HuH-7 (cell line): ENCODE measurements around the gene SDCCAG8.
"Not testable (repeated sequence)": the region's sequence is repeated elsewhere in the genome, so short reads cannot be mapped to it uniquely, and the experiment has no call there.

Experiments
- DNase-seq: peaks from one replicate; pipeline ENCODE4 v3.0.0; 2011; ENCODE audit warnings: low spot score

SDCCAG8 gene

DNA sequence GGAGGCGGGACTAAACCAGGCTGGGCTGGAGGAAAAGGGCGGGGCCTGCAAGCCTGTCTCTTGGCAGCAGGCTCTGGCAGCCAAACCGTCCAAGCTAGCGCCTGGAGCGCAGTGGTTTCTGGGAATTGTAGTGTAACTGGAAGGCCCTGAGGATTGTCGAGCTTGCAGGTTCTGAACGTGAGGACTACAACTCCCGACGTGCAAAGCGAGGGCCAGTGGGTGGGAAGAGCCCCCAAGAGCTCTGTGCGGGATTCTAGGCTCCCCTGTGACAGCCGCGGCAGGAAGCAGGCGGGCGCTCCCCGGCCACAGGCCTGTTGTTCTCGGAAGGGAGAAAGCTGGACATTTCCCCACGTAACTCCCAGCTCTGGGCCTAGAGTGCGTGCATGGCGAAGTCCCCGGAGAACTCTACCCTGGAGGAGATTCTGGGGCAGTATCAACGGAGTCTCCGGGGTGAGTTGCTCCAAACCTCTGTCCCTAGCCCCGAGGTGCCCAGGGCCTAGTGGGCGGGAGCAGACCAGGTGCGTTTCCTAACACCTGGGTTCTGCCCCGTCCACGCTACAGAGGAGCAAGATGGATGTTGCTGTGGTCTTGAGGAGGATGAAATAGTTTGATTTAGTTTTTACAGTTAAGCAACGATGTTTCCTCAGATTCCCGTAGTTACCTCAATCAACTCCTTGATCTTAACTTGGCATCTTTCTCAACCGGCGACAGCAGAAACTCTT is at the start of gene SDCCAG8:
Gene SDCCAG8 (plus strand): TSS at position 251 of the 722 bp plus-strand sequence. CDS start 133 bp downstream, at position 384.
- DNase-seq: peak; percentile 85

DNA sequence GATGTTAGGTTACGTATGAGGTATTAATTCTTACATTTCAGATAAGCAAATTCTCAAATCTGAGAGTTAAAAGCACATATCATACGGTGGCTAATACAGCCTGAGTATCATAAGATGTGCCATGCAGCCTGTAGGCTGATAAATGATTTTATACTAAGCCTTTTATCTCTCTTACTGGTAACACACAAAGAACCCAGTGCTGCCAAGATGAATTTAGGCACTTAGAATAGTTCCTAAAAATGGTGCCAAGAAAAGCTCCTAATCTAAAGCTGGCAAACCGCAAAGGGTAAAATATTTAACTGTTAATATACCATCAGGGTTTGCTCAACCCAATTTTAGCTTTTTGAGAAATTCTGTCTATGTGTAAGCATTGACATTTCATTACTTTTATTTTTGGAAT is 43.9 kb upstream of the SDCCAG8 start:
- not testable (repeated sequence) for DNase-seq

DNA sequence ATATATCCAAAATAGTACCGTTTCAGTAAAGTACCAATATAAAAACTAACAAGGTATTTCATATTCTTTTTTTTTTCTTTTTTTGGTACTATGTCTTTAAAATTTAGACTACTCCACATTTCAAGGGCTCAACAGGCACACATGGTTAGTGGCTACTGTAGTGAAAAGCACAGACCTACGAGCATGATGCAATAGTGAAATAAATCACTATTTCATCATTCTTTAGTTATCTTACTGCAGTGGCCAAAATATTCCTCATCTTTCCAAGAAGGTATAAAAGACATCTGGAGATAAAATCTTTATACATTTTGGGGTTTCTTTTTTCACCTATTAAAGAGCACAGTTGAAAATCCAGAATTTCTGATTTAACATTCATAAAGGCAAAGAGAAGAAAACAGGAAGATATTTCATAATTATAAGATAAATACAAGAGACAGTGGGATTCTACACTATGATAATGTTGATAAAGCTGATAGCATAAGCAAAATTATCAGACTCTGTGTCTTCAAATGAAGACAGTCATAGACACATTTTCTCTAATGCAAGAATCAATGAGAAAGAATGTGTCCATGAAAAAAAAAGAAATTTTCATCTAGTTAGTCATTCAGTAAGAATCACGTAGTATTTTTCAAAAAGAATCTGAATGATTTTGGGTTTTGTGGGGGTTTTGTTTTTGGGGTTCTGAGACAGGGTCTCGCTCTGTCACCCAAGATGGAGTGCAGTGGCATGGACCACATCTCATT is 42.6 kb upstream of the SDCCAG8 start:
- DNase-seq: peak; percentile 11

DNA sequence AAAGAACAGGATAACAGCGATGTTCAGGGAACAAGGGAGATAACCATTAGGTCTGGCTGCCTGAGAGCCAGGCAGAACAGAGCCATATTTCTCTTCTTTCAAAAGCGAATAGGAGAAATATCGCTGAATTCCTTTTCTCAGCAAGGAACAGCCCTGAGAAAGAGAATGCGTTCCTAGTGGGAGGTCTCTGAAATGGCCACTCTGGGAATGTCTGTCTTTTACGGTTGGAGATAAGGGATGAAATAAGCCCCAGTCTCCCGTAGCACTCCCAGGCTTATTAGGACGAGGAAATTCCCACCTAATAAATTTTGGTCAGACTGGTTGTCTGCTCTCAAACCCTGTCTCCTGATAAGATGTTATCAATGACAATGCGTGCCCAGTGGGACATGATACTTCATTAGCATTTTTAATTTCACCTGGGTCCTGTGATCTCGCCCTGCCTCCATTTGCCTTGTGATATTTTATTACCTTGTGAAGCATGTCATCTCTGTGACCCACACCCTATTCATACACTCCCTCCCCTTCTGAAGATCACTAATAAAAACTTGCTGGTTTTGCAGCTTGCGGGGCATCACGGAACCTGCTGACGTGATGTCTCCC is 40.5 kb upstream of the SDCCAG8 start:
- DNase-seq: not testable (repeated sequence)

DNA sequence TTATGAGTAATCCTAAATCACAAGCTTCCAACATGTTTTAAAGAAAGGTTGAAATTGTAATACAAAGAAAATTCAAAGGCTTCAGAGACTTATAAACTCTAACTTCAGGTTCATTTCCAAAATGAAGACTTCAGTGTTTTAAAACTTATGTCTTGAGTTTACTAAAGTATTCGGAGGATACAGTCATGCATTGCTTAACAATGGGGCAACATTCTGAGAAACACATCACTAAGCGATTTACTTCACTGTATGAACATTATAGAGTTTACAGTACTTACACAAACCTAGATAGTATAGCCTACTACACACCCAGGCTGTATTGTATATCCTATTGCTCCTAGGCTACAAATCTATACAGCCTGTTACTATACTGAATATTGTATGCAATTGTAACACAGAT is 39.1 kb upstream of the SDCCAG8 start:
- DNase-seq: no peak

DNA sequence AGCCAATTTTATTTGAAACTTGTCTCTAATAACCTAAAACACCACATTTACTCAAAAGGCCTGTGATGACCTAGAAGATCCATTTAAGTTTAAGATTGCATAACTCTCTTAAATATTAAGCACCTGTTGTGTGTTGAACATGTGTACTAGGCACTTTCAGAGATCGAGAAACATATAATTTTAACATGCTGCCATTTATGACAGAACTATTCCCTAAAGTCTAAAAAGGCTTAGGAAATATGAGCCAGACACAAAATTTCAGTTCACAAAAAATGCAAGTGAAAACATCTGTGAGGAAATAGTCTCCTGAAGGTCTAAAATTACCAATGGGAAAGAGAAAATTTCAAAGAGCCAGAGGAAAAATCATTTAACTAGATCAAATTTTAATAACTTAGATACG is 38.5 kb upstream of the SDCCAG8 start:
- DNase-seq: no peak

DNA sequence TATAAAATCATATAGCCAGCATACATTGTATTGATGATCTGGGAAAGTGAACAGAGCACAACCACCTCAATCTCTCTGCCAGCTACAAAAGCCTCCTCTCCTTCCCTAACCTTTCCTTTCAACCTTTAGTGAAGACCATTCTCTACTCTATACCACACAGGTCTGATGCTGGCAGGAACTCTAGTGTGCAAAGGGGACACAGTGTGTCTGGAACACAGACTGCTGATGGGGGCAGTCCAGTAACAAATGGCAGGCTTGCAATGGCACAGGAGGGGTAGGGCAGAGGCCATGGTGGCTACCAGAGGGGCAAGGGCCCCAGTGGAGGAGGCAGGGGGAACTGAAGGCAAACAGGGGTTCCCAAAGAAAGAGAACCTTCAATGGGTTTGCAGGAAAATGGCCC is 37.8 kb upstream of the SDCCAG8 start:
- no peak for DNase-seq

DNA sequence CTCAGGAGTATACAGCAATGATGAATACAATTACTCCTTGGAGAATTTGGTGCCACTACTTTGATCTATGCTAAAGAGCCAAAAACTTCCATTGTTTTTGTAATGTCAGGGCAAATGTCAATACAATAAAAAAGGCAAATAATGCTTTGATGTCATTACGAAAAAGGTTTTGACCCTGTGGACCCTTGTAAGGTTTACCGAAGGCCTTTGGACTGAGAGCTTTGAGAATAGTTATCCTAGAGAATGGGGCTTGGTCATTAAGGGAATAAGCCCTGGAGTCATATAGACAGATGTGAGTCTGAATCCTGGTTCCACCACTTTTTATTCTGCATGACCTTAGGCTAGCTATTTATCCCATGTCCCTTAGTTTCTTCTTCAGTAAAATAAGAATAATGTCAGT is 28.2 kb upstream of the SDCCAG8 start:
- DNase-seq: peak; percentile 31

DNA sequence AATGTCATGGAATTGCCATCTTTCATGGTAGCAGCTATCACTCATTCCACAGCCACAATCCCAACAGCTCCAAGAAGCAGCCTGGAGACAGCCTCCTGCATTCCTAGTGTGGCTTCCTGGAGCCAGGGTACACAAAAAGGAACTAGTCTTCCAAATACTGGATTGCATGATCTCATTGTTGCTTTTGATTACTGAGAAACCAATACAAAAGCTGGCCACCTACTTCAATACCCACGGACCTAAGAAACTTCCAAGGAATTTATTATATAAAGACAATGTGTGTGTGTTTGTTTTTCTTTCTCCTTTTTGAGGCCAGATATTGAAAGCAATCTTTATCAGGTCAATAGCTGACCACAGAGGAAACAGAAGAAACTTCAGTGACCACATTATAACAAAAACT is 26.3 kb upstream of the SDCCAG8 start:
- DNase-seq: no peak

DNA sequence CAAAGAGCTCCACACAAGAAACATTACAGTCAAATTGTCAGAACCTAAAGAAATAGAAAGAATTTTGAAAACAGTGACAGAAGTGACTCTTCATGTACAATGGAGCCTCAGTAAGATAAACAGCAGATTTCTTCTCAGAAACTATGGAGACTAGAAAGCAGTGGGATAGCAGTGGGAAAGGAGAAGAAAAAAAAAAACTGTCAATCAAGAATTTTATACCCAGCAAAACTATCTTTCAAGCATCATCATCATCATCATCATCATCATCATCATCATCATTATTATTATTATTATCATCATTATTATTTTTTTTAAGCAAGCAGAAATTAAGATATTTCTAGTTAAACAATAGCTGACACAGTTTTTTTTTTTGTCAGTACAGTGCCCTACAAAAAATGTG is 24.9 kb upstream of the SDCCAG8 start:
- DNase-seq: no peak

DNA sequence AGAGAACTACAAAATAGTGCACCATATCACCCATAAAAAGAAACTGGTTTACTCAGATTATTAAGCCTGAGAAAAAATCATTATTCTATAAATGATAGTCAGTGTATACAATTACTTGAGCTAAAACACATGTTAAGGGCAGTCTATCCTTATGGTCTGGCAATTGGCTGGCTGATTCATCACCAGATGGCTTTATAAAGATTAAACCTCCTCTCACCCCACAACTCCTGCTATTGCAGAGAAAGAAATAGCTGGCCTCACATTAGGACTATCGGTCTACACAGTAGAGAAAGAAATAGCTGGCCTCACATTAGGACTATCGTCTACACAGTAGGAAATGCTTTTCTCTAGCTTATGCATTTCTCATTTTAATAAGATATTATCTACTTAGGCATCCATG is 21.9 kb upstream of the SDCCAG8 start:
- no peak for DNase-seq

DNA sequence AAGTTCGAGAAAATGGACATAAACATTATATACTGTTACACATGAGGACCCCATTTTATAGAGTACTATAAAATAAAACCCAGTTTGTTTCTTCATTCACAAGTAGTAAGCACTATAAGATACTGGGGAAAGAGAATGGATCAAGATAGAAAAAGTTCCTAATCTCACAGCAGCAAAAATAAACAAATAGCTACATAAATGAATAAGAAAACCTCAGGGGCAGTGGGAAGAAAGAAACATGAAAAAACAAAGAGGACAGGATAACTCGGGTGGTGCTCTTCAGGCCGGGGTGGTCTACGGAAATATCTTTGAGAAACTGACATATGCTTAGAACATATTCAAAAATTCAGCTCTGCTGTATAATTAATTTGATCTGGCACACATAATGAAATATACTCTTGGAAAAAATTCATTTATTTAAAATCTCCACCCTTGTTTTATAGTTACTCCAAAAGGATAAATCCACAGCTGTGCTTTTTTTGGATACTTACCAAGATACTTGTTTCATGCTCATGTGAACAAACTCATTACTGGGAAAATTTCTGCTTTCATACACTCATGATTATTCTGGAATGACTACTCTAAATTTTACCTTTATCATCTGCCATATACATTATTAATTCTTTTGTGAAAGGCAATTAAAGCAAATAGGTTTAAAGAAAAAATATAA is 20.7 kb upstream of the SDCCAG8 start:
- DNase-seq: no peak

DNA sequence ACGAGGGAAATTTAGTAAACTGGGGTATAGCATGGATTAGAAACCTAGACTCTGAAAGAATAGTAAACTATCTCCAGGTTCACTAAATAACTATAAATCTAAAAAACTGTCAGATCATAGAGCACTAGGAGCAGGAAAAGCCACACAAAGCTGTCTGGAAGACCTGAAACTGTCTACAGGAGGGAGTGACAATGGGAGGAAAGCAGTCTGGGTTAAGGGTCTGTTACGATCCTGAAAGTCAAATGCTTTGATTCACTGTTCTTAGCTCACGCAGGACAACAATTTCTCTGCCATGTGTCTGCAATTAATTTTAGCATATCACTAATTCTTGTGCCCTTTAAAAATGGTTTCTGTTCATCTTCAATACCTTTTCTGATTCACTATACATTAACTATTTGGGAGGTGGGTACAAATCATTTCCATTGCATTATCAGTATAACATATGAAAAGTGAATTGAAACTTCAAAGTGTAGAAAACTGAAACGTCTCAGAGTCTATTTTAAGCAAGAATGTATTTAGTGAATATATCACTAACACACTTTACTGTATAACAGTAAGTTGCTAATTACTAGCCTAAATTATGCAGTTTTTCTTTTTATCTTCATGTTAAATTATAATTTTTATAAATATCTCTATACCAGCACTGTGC is 19.1 kb upstream of the SDCCAG8 start:
- DNase-seq: no peak

DNA sequence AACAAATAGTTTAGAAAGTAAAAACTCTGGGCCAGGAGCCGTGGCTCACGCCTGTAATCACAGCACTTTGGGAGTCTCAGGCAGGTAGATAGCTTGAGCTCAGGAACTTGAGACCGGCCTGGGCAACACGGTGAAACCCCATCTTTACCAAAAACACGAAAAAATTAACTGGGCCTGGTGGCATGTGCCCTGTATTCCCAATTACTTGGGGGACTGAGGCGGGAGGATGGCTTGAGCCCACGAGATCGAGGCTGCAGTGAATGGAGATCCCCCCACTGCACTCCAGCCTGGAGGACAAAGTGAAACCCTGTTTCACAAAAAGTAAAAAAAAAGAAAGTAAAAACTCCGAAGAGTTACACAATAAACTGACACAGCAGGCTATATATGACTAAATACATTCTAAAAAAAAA is 11.4 kb upstream of the SDCCAG8 start:
- DNase-seq: no peak

DNA sequence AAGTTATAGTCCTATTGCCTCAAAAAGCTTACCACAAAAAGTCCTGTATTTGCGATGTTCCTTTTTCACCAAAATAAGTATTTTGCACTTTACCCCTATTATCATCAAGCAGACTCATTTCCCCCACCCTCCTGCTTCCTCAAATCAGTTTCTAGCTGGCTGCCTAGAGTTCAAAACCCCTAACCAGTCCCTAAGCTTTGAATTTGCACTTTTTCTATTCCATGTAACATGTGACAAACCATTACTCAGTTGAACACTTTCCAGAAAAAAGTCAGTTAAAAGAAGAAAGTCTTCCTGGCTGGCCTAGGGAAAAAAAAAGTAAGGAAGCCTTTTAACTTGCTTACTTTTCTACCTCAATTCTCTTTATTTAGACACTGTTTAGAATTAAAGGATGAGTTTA is 8.9 kb upstream of the SDCCAG8 start:
- DNase-seq: no peak

DNA sequence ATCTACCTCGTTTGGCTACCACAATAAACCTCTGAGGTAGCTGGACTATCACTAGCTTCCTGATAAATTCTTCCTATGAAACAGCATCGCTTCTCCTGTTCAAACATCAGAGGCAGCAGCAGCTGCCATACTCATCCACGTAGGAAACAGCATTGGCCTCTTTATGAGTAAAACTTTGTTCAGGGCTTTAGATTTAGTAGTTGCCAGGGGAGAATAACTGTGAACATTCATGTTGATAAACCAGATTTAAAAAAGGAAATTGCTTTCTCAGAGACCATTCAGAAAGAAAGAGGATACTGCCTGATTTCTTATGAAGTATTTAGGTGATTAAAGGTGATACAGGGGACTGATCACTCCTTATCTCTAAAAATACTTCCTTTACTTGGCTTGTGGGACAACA is 7.9 kb upstream of the SDCCAG8 start:
- DNase-seq: no peak

DNA sequence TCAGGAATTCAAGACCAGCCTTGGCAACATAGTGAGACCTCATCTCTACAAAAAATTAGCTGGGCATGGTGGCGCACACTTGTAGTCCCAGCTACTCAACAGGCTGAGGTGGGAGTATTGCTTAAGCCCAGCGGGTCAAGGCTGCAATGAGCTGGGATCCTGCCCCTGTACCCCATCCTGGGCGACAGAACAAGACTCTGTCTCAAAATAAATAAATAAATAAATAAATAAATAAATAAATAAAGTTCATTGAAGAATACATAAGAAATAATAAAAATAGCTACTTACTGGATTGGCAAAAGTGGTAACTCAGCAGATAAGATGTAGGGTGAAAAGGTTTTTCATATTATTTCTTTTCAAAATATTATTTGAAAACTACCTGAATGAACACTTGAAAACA is 6.6 kb upstream of the SDCCAG8 start:
- DNase-seq: no peak

DNA sequence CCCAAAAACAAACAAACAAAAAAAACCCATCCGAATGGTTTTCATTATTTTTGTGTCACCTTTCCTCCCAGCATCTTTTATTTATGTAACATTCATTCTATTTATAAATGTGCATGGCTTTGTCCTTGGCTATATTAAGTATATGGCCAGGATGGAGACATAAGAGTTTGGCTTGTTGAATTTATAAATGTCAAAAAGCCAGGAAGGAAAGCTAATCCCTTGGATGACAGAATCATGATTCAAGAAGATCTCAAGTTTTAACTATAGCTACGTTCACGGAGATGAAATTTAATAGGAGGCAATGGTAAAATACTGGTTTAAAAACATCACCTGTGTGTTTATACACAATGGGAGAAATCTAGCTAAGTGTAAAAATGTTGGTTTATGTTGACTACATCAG is 5.7 kb upstream of the SDCCAG8 start:
- DNase-seq: no peak

DNA sequence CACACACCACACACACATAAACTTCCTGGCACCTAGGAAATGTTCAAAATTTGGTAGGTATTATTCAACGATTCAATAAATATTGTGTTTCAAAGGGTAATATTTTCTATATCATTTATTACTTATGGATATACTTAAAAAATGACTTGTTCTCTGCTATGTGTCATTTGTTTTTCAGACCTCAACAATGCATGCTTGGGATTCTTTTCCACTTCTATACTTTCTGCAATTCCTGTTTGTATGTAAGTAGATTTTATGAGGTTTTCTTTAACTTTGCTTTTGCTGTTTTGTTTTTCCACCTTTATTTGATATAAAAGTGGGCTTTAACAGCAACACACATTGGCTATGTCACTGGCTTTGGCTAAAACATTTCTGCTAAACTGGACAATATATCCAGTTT is 4.3 kb upstream of the SDCCAG8 start:
- no peak for DNase-seq

DNA sequence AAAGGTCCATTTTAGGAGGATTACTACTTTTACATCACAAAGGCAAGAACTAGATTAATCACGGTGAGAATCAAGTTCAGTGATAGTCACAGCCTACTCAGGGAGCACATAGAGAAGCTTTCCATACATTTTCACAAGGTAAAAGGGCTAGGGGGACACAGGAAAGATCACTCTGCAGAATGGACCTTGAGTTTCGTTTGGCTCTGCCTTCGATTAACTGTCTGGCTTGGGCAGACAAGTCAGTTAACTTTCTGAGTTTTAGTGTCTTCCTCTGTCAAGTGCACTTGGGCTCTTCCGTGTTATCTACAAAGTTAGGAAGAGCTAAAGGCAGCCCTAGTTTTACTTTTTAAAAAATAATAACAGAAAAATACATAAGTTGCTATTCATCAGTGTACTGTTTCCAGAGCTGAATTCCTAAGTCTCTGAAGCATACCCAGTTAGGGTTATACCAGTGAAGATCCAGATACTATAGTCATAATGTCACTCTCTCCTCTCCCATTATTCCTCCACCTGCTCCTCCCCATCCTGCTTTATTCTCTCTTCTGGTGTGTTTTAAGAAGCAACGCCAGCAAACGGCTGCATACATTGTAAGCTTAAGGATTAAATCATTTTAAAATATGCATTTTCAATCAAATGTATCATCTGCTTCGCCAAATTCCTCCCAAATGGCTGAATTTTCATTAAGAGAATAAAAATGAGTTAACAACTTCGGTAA is 2.5 kb upstream of the SDCCAG8 start:
- DNase-seq: peak; percentile 14

DNA sequence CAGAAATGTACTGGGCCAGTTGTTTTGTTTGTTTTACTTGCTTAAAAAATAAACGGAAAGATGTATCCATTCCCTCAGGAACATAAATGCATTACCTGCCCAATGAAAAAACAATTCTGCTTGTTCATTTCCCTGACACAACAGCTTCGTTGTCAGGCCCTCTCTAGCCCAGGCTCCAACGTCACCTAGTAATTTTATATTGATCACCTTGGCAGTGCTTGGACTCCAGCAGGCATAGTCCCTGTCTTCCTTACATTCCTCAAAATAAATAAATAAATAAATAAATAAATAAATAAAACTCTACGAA is 2.0 kb upstream of the SDCCAG8 start:
- DNase-seq: no peak
